Osteocyte (in vitro differentiated cells): ENCODE data around the gene SPIN4. TPM values are rescaled to one million over a fixed set of nuclear protein-coding genes. Genes with fewer than 3 reads are reported as not detected.
"Not testable (repeated sequence)": the region's sequence is repeated elsewhere in the genome, so short reads cannot be mapped to it uniquely, and the experiment has no call there.

Source experiments
- DNase-seq: peaks from one replicate; pipeline ENCODE4 v3.0.0; 2021; ENCODE audit warnings: mixed read lengths; ENCODE audit not compliant: unreplicated experiment; ENCODE audit errors: extremely low spot score
- H3K27ac Mint-ChIP-seq: one replicate; pipeline ENCODE4 v1.8.0; 2021; ENCODE audit warnings: mild to moderate bottlenecking, mixed read lengths; ENCODE audit not compliant: unreplicated experiment
- H3K27me3 Mint-ChIP-seq: one replicate; pipeline ENCODE4 v1.8.0; 2021; ENCODE audit warnings: mixed read lengths; ENCODE audit not compliant: unreplicated experiment
- H3K36me3 Mint-ChIP-seq: one replicate; pipeline ENCODE4 v1.8.0; 2021; ENCODE audit warnings: mixed read lengths; ENCODE audit not compliant: unreplicated experiment
- H3K4me1 Mint-ChIP-seq: one replicate; pipeline ENCODE4 v1.8.0; 2021; ENCODE audit warnings: mixed read lengths; ENCODE audit not compliant: unreplicated experiment
- H3K4me3 Mint-ChIP-seq: one replicate; pipeline ENCODE4 v1.8.0; 2021; ENCODE audit warnings: mild to moderate bottlenecking, moderate library complexity, mixed read lengths; ENCODE audit not compliant: unreplicated experiment
- H3K9me3 Mint-ChIP-seq: one replicate; pipeline ENCODE4 v1.8.0; 2021; ENCODE audit warnings: mixed read lengths; ENCODE audit not compliant: unreplicated experiment
- CTCF ChIP-seq: fragments of 200-600 bp; sonication (generic); IDR thresholded peaks from 2 replicates; pipeline ENCODE4 v1.5.0; 2021; ENCODE audit warnings: antibody characterized with exemption, mild to moderate bottlenecking, moderate library complexity
- long read RNA-seq: library from polyadenylated mRNA; unstranded; transcript quantifications from one replicate; pipeline ENCODE4 v2.0.0, GENCODE V29; 2021
- total RNA-seq: library from RNA; stranded (reverse); gene quantifications from 2 replicates; pipeline ENCODE4 v1.2.1, GENCODE V29; 2021

The SPIN4 gene
- 7.4 TPM in 2 replicates for total RNA-seq
- long read RNA-seq, full-length matches to known transcripts, result 2 of 2 reads
- long read RNA-seq, partial matches to known transcripts, result 0 of 2 reads
- long read RNA-seq, other reads (novel, unspliced or antisense), result 0 of 2 reads

GRCh38 chrX:63350941-63351616 is at the start of gene SPIN4:
TSS of gene SPIN4 (minus strand) at chrX:63351332. CDS start at chrX:63350819, 513 bp downstream.
- H3K4me1 Mint-ChIP-seq, result peaks cover 8% of the 10 kb centered on the region

GRCh38 chrX:63400340-63400739 is 49.2 kb upstream of the SPIN4 start:
- no peak overlapping the region for H3K27ac Mint-ChIP-seq
- peaks cover 28% of the 10 kb centered on the region for H3K9me3 Mint-ChIP-seq
- no peak for TF ChIP-seq CTCF
- no peak for DNase-seq
- H3K4me3 Mint-ChIP-seq, result no peak overlapping the region
- H3K4me1 Mint-ChIP-seq, result no peaks in the 10 kb centered on the region
- H3K36me3 Mint-ChIP-seq, result no peaks in the 10 kb centered on the region
- no peaks in the 10 kb centered on the region for H3K27me3 Mint-ChIP-seq

More at GRCh38 chrX:63350941-63351616, at the start of gene SPIN4:
- no peak for TF ChIP-seq CTCF
- H3K27me3 Mint-ChIP-seq, result no peaks in the 10 kb centered on the region
- H3K36me3 Mint-ChIP-seq, result no peaks in the 10 kb centered on the region
- peak; percentile 94 for DNase-seq
- H3K4me3 Mint-ChIP-seq, result peak within 1 kb of the TSS; percentile 87
- H3K27ac Mint-ChIP-seq, result peak within 1 kb of the TSS; percentile 88
- peaks cover 6% of the 10 kb centered on the region for H3K9me3 Mint-ChIP-seq

- H3K4me3 Mint-ChIP-seq, result no peak overlapping the region
- H3K9me3 Mint-ChIP-seq, result peaks cover 7% of the 10 kb centered on the region
- H3K36me3 Mint-ChIP-seq, result no peaks in the 10 kb centered on the region
- DNase-seq, result no peak
- no peaks in the 10 kb centered on the region for H3K27me3 Mint-ChIP-seq
- H3K4me1 Mint-ChIP-seq, result no peaks in the 10 kb centered on the region
- no peak for TF ChIP-seq CTCF
- H3K27ac Mint-ChIP-seq, result no peak overlapping the region
Measured at GRCh38 chrX:63394872-63395271, 43.7 kb upstream of the SPIN4 start.

GRCh38 chrX:63393094-63393493 is 42.0 kb upstream of the SPIN4 start:
- not testable (repeated sequence) for H3K9me3 Mint-ChIP-seq, H3K4me3 Mint-ChIP-seq, H3K36me3 Mint-ChIP-seq, DNase-seq, H3K4me1 Mint-ChIP-seq, H3K27ac Mint-ChIP-seq, H3K27me3 Mint-ChIP-seq

GRCh38 chrX:63387411-63387810 is 36.3 kb upstream of the SPIN4 start:
- no peak for TF ChIP-seq CTCF

GRCh38 chrX:63384263-63384662 is 33.1 kb upstream of the SPIN4 start:
- not testable (repeated sequence) for H3K27ac Mint-ChIP-seq, H3K4me1 Mint-ChIP-seq, H3K4me3 Mint-ChIP-seq, H3K9me3 Mint-ChIP-seq, H3K36me3 Mint-ChIP-seq, H3K27me3 Mint-ChIP-seq, DNase-seq

More at GRCh38 chrX:63387411-63387810, 36.3 kb upstream of the SPIN4 start:
- Mint-ChIP-seq H3K36me3 (no peaks in the 10 kb centered on the region), H3K9me3 (peaks cover 3% of the 10 kb centered on the region), H3K27ac (no peak overlapping the region), H3K27me3 (no peaks in the 10 kb centered on the region), H3K4me3 (no peak overlapping the region), H3K4me1 (no peaks in the 10 kb centered on the region)
- no peak for DNase-seq

- H3K4me1 Mint-ChIP-seq, result not testable (repeated sequence)
- peaks cover 21% of the 10 kb centered on the region for H3K9me3 Mint-ChIP-seq
Measured at GRCh38 chrX:63373012-63373411, 21.9 kb upstream of the SPIN4 start.

GRCh38 chrX:63367699-63368098 is 16.6 kb upstream of the SPIN4 start:
- not testable (repeated sequence) for DNase-seq, H3K36me3 Mint-ChIP-seq, H3K27ac Mint-ChIP-seq, H3K27me3 Mint-ChIP-seq, H3K4me1 Mint-ChIP-seq, H3K4me3 Mint-ChIP-seq
- H3K9me3 Mint-ChIP-seq, result peaks cover 30% of the 10 kb centered on the region

More at GRCh38 chrX:63373012-63373411, 21.9 kb upstream of the SPIN4 start:
- not testable (repeated sequence) for H3K36me3 Mint-ChIP-seq, H3K27me3 Mint-ChIP-seq, H3K4me3 Mint-ChIP-seq, H3K27ac Mint-ChIP-seq, DNase-seq
